DMS114 treated with DMSO at 0.1 percent for 48 hours (cell line): ENCODE results near the gene SCGB1C1.

ENCODE experiments used
- DNase-seq: peaks from one replicate; lab custom pipeline; 2025; ENCODE audit not compliant: unreplicated experiment; lab: John Stamatoyannopoulos, UW

Gene SCGB1C1

DNA sequence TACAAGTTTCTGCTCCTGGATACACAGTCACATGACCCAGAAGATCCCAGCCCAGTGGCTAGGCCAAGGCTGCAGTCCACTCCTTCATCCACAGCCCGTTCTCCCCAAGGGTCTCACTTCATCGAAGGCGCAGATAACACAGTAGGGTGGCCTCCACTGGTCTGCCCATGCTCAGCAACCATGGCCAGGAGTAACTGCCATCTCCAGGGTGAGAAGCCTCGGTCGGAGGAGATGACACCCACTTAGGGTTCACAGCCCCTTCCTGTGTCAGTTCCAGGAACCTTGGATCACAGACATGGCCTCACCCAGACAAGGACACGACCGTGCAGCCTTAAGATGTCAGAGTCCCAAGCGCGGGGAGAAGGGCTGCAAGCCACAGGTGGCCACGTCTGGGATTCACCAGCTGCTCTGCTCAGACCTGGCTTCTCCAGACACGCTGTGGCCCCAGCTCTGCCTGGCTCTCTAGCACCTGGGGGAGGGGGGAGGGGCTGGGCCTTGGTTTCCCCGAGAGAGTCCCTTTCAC, 11.8 kb downstream of the SCGB1C1 start:
- DNase-seq, result no peak

DNA sequence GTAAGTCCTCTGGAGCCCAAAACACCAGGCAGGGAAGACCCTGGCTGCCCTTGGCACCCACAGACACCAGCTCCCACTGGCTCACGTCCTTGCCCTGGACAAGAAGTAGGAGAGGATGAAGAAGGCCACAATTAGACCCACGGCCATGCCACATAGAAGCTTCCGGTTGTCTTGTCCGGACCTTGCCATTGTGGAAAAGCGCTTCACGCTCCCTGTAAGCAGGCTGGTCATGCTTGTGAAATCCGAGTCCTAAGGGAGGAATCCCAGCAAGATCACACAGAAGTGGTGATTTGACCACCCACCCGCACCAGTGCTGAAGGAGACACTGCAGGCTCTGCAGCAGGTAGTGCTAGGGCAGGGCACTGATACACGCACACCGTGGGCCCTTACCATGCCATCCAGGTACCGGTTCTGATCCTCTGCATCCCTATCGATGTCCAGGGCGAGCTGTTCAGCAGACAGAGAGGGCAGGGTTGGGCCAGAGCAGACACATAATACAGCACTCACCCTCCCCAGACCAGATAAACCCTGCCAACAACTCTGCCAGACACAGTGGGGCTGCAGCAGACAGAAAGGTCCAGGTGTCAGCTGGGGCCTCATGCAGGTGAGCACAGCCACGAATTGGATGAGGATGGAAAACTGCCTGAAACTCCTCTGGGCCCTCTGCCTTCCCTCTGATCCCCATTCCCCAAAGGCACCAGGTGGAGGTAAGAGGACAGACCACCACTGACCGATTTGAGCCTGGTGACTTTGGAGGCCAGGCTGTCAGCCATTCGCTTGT, 12.5 kb downstream of the SCGB1C1 start:
- no peak for DNase-seq

DNA sequence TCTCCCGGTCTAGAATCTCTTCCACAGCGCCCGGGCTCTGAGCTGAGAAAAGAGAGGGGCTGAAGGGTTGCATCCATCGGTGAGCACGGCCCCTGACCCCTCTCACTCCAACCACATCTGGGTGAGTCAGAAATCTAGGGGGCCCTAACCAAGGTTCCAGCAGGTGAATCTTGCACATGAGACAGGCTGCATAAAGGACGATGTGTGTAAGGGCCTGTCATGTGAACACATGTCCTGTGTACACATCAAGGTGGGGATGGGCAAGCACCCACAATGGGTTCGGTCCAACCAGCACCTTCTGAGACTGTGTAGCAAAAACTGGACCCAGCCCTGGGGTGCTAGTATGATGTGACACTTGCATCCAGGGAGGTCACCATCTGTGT, 13.1 kb downstream of the SCGB1C1 start:
- no peak for DNase-seq

DNA sequence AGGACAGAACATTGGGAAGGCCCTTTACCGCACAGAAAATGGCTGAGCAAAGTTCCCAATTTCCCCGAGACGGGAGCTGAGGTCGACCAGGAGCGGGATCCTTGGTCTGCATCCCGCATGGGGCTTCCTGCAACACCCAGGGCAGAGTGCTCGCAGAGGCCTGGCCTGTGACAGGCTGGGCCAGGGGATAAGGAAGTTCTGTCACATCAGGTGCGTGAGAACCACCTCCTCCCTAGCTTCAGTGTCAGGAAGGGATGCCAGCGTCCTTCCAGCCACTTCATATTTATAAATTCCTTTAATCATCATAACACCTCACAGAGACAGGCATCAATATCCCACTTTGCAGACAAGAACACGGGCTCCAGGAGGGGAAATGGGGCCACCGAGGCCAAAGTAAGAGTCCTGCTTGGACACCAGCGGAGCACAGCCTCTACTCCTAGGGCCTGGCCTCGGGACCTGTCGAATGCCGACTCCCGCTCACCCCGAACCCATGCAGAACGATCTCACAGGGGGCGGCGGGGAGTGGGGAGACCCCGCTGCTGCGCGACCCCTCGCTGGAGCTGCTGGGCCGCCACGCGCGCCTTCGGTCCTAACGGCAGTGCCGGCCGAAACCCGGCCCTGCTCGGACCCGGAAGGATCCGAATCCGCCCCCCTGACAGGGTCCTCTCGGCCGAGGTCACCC, 13.8 kb downstream of the SCGB1C1 start:
- DNase-seq, result no peak

DNA sequence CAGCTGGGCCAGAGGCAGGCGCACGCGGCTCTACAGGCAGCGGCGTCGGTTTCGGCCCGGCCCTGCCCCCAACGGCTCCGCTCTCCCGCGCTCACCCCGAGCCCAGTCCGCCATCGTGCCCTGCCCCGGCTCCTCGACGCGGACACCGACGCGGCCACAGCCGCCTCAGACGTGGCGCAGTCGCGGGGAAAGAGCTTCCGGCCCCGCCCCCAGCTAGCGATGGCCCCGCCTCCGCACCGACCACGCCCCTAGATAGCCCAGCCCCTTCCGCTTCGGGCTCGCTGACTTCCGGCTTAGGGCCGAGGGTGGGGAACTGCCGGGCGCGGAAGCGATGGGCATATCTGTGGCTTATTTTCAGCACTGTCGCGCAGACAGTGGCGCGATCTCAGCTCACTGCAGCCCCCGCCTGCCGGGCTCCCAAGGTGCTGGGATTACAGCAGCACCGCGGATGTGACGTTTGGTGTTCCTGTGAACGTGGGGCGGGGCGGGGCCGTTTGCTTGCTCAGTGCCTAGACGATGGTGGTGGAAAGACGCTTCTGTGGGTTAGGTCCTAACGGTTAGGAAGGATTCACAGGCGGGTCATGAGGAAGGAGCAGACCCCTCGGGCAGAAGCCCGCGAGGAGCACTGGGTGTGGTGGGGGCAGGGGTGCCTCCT, 14.5 kb downstream of the SCGB1C1 start, which contains the start of the genes BET1L and RIC8A:
TSS of gene BET1L (minus strand) at position 192 of the 655 bp plus-strand sequence. CDS start at position 114, 78 bp downstream.
TSS of gene RIC8A (plus strand) at position 501 of the 655 bp plus-strand sequence. CDS start 1,147 bp downstream, outside the sequence.
- DNase-seq, result peak; percentile 82

DNA sequence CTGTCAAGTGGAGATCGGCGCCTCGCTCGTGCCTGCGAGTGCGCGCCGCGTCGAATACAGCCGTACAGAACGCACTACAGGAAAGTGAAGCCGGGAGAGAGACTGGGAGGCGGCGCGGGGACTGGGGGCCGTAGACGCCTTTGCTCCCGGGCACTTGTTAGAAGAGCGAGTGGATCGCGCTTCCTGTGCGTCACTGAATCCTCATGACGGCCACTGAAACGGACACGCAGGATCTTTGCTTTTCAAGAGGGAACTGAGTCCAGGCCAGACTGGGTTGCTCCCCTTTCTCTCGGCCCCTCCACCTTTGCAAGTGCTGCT, 14.9 kb downstream of the SCGB1C1 start:
- no peak for DNase-seq

DNA sequence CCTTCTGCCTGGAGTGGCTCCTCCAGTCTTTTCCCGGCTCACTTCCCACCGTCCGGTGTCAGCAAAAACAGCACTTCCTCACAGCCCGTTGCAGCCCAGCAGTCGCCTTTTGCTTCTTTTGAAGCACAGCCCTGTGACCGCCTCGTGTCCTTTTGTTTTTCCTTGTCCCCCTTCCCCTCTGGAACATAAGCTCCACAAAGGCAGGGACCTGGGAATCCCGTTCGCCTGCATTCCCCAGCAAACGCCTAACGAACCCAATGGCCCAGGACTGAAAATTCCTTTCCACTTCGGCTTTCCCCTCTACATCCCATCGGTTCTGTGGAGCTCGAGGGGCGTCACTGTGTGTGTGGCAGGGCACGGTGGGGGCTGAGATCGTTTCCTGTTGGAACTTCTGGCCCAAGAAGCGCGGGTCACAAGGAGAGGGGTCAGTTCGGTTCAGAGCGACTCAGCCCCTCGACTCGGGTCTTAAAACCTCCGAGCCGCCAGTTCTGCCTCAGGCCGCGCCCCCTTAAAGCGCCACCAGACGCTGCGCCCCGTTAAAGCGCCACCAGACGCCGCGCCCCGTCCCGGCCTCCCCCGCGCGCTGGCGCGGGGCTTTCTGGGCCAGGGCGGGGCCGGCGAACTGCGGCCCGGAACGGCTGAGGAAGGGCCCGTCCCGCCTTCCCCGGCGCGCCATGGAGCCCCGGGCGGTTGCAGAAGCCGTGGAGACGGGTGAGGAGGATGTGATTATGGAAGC, 15.5 kb downstream of the SCGB1C1 start:
- peak; percentile 21 for DNase-seq

DNA sequence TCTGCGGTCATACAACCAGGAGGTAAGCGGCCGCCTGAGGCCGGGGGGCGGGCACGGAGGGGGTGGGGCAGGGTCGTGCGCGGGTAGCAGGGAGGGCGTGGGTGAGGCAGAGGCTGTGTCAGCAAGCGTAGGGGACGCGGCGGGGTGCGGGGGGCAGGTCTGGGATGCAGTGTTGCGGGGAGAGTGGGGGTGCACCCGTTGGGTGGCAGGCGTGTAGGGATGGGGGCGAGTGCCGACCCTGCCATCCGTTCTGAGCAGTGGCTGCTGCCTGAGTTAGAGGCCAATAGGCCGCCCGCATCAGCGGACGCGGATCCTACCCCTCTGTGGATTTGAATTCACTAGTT, 16.0 kb downstream of the SCGB1C1 start:
- no peak for DNase-seq

DNA sequence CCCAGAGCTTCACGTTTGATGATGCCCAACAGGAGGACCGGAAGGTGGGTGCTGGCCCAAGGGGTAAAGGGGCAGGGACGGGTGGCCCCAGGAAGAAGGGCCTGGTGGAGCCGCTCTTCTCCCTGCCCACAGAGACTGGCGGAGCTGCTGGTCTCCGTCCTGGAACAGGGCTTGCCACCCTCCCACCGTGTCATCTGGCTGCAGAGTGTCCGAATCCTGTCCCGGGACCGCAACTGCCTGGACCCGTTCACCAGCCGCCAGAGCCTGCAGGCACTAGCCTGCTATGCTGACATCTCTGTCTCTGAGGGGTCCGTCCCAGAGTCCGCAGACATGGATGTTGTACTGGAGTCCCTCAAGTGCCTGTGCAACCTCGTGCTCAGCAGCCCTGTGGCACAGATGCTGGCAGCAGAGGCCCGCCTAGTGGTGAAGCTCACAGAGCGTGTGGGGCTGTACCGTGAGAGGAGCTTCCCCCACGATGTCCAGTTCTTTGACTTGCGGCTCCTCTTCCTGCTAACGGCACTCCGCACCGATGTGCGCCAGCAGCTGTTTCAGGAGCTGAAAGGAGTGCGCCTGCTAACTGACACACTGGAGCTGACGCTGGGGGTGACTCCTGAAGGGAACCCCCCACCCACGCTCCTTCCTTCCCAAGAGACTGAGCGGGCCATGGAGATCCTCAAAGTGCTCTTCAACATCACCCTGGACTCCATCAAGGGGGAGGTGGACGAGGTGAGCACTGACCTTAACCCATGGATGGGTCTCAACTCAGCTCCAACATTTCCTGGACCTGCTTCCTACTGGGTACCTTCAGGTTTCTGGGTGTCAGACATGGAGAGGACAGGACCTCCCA, 16.6 kb downstream of the SCGB1C1 start:
- no peak for DNase-seq

DNA sequence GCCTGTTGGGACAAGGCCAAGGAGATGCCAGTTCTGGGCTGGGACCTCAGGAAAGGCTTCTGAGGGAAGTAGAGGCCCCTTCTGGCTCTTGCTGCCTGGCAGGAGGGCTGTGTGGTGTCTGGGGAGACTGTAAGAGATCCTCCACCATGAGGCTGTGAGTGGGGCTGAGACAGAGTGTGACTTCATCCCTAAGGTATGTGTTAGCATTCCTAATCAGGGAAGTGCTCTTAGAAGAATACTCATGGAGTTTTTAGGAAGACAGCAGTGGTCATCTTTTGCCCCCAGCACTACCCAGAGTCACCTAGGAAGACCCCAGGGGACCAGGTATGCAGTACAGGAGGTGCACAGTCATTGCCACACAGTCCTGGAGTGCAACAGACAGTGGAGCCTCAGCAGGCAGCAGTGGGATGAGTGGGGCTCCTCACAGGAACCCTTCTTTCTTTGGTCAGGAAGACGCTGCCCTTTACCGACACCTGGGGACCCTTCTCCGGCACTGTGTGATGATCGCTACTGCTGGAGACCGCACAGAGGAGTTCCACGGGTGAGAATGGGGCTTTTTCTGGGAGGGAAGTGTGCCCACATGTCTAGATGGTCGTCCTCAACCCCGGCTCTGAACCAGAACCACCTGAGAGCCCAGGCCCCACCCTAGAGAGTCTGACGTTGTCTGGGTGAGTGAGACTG, 17.4 kb downstream of the SCGB1C1 start:
- no peak for DNase-seq

DNA sequence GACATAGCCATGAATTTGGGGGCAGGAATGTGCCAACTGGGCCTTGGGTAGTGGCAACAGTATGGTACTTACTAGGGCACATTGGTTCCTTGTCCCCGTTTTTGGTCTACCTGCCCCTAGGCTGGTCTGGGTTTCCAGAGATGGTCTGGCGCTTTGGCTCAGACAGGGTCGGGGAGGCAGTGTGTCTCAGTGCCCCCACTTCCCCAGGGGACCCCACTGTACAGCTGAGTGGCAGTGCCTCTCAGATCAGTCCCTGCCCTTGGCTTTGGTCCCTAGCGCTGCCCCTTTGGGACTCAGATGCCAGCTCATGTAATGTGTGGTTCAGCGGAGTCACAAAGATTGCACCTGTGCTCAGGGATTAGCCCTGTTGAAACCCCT, 17.9 kb downstream of the SCGB1C1 start:
- no peak for DNase-seq

DNA sequence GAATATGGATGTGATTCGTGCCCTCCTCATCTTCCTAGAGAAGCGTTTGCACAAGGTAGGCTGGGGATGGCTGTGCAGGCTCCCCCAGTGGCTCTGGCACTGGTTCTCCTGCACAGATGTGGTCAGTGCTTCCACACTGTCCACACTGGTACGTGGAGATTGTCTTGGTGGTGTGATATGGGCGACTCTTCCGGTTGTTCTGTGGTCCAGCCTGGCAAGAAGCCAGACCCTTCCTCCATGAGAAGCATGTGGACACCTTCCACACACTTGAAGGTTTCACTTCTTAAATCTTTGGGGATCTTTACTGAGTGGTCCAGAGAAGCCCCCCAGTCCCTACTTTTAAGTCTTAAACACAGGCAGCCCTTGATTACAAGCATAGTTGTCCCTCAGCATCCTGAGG, 18.4 kb downstream of the SCGB1C1 start:
- DNase-seq, result no peak

DNA sequence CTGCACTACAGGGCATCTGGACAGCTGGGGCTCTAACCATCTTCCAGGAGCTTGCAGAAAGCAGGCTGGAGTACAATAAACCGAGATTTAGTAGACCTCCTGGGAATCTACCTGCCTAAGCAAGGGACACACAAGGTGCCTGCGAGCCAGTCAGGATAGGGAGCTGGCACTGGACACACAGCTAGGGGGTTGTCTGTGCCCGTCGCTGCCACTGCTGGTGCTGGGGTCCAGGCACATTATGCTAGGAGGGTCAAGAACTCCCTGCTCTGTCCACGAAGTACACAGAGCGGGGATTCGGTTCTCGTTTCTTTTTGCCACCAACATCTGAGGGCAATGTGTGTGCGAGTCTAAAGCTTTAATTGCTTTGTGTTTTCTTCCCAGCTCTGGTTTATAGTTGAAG, 18.9 kb downstream of the SCGB1C1 start:
- DNase-seq, result no peak

DNA sequence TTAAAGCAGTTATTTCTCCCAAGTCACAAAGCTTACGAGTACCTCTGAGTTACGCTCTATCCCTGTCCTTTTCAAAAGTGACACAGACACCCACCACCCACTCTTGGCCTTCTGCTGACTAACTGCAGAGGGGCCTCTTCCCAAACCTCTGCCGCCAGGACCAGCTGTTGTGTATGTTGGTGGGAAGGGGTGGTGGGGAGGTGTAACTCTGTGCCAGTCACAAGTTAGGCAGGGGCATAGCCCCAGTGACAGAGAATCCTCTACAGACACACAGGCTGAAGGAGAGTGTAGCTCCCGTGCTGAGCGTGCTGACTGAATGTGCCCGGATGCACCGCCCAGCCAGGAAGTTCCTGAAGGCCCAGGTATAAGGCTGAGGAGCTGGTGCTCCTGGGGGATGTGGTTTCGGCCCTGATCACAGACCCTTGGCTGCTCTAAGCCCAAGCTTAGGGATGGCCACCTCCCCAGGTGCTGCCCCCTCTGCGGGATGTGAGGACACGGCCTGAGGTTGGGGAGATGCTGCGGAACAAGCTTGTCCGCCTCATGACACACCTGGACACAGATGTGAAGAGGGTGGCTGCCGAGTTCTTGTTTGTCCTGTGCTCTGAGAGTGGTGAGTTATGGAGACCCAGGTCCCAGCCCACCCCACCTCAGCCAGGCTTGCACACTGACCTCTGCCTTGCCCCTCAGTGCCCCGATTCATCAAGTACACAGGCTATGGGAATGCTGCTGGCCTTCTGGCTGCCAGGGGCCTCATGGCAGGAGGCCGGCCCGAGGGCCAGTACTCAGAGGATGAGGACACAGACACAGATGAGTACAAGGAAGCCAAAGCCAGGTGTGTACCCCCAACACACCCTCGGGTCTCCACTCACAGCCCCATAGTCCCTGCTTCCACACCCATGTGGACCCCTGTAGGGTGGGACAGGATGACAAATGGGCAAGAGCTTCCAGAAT, 19.5 kb downstream of the SCGB1C1 start:
- DNase-seq, result no peak

DNA sequence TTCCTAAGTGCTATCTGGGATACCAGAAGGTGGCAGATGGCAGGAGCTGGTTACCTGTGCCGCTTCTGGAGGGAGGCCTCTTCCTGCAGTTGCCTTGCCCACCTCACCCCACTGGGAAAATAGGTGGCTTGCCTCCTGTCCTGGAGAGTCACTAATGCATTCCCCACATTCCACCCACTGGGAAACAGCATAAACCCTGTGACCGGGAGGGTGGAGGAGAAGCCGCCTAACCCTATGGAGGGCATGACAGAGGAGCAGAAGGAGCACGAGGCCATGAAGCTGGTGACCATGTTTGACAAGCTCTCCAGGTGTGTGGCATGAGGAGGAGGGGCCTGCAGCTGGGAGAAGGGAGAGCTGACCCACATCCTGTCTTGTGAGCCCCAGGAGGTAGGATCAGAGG, 20.2 kb downstream of the SCGB1C1 start:
- no peak for DNase-seq

DNA sequence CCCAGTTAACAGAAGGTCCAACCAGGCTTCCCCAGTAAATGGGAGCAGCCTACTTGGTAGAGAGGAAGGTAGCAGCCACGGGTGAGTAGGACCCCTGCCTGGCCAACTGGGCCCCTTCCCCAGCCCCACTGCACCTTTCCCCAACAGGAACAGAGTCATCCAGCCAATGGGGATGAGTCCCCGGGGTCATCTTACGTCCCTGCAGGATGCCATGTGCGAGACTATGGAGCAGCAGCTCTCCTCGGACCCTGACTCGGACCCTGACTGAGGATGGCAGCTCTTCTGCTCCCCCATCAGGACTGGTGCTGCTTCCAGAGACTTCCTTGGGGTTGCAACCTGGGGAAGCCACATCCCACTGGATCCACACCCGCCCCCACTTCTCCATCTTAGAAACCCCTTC, 21.2 kb downstream of the SCGB1C1 start:
- DNase-seq, result no peak

DNA sequence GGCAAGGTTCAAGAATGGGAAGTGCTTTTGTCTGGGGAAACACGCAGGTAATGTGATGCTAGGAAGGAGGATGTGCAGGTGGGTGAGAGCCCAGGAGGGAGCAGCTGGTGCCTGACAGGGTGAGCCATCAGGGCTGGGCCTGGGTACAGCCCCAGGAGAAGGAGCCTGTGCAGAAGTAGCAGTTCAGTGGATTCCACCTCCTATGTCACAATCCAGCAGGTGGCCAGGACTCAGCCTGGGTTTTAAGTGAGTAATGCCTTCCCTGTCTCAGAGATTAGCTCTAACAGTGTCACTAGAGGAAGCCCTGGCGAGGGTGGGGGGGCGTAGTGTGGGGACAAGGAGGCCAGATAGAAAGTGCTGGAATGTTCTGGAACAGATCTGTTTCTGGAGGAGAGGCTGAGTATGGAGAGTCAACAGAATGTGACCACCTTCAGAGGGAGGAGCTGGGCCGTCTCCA, 22.7 kb downstream of the SCGB1C1 start:
- DNase-seq, result no peak

DNA sequence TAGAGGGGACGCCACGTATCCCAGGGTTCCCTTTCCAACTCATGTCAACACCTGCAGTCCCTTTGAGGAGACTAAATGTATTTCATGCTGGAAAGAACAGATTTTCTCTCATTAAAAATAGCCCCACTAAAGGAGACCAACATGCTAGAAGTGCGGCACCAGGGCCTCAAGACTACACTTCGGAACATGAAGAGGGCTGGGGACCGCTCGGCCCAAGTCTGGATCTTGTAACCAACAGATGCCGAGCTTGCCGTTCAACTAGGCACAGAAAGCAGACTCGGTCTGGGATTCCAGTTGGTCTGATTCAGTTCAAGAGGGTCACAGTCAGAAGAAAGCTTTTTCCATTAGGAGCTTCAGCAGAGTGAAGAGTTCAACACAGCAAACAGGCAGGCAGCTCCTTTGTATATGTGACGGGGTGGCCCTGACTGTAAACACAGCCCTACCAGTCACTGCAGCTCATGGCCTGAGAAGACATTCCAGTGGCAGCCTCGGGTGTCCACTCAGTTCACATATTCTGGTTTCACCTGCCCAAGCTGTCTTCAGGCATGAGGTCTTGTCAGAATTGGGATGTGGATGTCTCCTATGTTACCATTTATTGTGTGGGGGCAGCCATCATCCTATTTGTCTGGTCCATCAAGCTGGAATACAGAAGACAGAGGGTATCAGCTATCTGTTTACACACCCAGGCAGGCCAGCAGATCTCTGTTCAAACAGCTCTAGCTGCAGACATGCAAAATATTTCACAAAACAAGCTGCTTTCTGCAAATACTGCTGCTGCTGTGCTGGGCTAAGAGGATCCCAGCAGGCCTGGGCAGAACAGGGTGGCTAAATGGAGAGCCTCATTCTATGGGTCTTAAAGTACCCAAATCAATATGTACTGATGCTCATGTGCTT, 23.4 kb downstream of the SCGB1C1 start:
- DNase-seq, result no peak
